GM18499 (cell line): ENCODE results near the gene NPNT.

ENCODE experiments used
- ATAC-seq: cut with Tn5 transposase; IDR thresholded peaks from one replicate; pipeline ENCODE4 v1.9.1; 2021; ENCODE audit warnings: moderate number of reproducible peaks; ENCODE audit not compliant: insufficient read depth, unreplicated experiment

NPNT gene

DNA sequence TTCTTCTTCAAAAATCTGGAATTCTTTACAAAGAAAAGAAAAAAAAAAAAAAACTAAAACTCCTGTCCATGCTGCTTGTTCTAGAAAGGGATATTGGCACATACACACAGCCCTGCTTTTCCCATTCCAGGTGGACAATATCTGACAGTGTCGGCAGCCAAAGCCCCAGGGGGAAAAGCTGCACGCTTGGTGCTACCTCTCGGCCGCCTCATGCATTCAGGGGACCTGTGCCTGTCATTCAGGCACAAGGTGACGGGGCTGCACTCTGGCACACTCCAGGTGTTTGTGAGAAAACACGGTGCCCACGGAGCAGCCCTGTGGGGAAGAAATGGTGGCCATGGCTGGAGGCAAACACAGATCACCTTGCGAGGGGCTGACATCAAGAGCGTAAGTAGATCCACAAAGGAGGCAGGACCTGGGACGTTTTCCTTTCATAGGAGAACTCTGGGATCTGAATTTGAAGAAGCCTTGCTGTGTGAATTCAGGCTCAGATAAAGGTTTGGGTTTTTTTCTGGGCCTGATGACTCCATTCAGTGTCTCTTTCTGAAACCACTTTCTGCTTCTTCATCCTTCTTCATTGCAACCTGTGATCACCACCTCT, 71.9 kb downstream of the NPNT start:
- no peak for ATAC-seq

DNA sequence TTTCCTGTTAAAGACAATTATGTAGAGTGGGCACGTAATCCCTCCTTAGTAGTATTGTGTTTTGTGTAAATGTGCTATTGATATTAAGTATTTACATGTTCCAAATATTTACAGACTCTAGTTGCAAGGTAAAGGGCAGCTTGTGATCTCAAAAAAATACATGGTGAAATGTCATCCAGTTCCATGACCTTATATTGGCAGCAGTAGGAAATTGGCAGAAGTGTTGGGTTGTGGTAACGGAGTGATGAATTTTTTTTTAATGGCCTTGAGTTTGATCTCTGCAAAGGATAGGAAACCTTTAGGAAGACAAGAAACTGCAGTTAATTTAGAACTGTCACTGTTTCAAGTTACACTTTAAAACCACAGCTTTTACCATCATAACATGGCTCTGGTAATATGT, 74.3 kb downstream of the NPNT start:
- ATAC-seq: no peak

DNA sequence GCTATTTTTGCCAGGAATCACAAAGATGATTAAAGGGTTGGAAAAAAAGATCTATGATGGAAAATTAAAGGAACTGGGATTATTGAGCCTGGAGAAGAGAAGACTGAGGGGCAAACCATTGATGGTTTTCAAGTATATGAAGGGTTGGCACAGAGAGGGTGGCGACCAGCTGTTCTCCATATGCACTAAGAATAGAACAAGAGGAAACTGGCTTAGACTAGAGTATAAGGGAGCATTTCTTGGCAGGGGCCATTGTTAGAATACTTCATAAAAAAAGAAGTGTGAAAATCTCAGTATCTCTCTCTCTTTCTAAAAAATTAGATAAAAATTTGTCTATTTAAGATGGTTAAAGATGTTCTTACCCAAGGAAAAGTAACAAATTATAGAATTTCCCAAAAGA, 75.1 kb downstream of the NPNT start:
- ATAC-seq: no peak

DNA sequence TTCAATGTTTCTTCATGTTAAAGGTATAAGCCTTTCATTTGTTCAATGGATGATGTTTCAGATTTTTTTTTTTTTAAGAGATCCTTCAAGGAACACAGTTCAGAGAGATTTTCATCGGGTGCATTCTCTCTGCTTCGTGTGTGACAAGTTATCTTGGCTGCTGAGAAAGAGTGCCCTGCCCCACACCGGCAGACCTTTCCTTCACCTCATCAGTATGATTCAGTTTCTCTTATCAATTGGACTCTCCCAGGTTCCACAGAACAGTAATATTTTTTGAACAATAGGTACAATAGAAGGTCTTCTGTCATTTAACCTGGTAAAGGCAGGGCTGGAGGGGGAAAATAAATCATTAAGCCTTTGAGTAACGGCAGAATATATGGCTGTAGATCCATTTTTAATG, 75.8 kb downstream of the NPNT start:
- no peak for ATAC-seq

DNA sequence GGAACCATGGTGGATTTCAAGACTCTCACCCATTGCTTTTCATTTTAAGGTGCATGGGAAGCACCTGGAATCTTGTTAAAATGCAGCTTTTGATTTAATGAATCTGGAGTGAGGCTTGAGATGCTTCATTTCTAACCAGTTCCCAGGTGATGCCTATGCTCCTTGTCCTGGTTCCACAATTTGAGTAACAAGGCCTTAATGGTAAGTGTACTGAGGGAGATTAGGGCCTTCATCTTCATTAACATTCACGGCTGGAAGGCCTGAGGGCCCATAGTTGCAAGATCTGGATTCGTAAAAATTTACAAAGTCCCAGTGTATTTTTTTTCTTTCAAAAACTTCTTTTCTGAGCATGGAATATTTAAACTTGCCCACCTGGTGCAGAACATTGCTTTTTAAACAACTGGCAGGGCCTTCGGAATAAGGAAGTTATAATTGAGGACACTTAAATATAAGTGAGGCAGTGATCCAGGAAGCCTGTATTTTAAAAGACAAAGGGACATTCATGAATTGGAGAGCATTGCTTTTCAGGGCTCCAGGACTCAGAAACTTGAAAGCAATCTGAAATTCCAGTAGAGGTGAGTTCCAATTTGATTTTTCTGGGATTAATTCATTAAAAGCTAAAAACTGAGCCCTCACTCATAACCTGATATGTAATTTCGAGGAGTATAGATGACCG, 77.8 kb downstream of the NPNT start:
- no peak for ATAC-seq

DNA sequence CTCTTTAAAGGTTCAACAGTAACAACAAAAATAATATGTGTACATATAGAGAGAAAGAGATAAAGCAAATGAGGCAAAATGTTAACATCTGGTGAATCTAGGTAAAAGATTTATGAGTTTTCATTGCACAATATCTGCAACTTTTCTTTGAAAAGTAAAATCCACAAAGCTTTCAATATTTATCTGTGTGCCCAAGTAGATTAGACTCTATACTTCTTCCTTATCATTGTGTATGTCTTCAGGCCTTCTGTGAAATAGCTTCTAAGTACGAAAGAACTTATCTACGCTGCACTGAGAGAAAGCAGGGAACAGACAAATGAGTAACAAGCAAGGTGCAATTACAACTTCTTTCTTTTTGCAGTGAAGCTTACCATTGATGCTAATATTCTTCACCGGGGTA, 81.6 kb downstream of the NPNT start:
- ATAC-seq: no peak

DNA sequence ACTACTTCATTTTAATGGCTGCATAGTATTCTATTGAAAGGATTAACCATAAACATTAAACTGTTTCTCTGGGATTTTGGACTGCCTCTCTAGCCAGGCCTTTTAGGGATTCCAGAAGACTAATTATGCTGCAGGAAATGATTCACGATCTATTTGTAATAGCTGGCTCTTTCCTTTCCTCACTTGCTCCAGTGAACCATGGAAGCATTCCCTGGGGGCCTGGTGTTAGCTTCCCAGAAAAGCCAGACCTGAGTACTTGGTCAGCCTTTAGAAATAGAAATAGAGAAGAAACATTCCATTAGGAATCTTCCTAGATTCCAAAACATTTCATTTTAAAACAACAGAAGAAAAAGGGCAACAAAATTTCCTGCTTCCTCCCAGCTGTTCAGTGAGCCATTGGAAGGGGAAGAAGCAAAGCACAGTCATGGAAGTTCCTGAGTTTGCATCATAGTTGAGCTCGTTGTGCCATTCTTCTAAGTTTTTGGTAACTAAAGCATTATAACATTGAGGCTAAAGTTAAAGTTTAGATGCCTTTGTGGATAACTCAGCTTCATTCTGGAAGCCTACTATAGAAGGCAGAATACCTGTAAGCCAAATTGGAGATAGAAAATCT, 83.5 kb downstream of the NPNT start:
- ATAC-seq: no peak

DNA sequence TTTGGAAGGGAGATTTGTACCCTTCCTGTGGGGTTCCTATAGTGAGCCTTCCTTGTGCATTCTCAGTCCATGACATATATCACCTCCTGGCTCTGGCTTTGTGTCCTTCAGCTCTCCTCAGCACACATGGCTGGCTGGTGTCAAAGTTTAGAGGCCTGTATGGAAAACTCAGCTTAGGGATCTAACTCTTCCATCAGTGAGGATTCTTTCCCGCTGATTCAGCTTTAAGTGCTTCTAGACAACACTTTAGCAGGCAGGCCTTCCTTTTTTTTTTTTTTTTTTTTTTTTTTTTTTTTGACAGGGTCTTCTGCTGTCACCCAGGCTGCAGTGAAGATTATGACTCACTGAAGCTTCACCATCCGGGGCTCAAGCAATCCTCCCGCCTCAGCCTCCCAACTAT, 84.2 kb downstream of the NPNT start:
- ATAC-seq: no peak

DNA sequence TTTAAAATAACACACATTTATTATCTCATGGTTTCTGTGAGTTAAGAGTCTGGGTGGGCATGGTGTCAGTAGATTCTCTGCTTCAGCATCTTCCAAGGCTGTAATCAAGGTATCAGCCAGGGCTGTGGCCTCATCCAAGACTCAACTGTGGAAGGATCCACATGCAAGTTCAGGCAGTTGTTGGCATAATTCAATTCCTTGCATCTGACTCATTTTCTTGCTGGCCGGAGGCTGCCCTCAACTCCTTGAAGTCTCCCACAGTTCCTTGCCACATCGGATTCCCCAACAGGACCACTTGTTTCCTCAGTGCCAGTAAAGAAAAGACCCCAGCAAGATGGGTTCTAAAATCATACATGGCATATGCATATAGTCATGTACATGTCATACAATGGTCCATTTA, 93.4 kb downstream of the NPNT start:
- ATAC-seq: no peak

DNA sequence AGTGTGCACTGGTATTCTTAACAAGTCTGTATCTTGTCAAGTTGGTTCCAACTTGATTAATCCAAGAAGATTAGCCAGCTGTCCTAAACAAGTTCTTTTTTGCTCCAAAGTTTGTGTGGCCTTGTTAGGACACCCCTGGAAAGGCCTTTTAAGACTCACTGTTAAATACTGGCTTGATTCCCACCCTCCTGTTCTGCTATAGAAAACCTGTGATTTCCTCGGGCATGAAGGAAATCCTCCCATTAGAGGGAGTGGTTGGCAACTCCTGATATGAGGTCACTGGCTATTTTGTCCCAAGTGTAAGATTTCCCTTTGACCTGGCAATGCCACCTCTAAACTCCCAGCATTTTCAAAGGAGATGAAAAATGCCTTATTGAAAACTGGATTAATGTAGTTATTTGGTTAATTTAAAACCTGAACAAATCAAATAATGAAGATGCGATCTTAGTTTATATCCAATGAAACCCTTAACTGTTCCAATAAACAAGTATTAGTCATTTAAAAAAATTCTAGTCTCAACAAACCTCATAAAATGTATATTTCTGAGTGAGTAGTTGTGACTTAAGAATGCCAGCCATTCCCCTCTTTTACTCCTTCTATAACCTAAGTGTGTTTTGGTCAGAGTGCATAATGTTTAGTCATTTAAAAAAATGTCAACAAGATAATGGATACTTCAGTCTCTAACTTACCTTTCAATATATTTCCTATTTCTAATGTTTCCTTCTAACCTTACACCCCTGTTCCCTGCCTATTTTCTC, 94.4 kb downstream of the NPNT start:
- no peak for ATAC-seq

DNA sequence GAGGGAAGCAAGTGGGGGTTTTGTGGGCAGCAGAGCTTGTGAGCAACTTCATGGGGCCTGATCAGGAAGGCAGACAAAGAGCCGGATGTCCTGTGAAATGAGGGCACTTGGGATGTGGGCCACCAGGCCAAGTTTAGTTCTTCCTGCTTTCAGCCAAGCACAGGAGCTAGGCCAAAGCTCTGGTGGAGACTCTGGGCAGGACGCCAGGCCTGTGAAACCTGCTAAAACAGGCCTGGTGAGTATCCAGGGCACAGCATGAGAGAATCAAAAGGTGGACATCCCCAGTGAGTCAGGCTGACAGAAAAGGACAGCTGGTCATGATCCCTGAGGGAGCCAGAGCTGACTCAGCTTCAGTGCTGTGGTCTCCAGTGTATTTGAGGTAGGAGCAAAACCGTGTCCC, 95.7 kb downstream of the NPNT start:
- ATAC-seq: no peak

DNA sequence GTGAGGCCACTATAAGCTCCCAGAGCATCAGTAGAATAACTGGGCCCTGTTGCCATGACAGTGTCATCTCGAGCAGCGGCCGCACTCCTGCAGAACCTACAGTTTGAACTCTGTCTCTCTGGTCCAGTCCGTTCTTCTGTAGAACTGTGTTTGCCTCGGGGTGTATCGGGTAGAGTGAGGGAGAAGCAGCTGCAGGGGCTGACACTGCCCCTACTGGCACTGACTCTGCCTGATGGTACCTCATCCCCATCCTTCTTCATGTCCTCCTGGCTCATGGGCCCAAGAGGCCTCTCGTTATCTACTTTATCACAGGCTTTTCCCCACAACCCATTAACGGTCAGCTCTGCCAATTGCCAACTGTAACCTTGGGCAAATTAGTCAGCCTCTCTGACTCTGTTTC, 96.5 kb downstream of the NPNT start:
- no peak for ATAC-seq

DNA sequence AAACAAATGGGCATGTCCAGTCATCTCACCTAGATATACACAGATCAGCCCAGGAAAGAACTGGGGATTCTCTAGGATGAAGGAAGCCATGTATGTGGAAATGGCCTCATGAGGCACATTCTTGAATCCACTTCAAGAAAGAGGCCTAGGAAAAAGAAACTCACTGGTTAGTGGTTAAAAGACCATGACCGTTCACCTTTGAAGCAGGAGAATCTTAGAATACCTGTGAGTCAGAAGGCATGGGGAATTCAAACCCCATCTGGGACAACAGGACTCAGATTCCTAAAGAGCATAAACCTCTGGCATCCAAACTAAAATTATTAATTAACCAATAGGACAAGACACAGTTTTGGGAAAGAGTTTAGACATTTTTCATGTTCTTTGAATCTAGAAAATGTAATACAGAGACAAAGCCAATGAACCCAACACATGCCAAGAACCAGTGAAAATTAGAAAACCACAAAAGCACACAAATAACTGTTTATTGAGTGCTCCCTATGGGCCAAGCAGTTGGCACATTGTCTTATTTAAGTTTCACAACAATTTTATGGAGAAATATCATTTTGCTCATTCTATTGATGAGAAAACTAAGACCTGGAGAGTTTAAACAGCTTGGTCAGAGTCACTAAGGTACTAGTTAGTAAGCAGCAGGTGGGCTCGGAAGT, 97.5 kb downstream of the NPNT start:
- ATAC-seq: no peak

DNA sequence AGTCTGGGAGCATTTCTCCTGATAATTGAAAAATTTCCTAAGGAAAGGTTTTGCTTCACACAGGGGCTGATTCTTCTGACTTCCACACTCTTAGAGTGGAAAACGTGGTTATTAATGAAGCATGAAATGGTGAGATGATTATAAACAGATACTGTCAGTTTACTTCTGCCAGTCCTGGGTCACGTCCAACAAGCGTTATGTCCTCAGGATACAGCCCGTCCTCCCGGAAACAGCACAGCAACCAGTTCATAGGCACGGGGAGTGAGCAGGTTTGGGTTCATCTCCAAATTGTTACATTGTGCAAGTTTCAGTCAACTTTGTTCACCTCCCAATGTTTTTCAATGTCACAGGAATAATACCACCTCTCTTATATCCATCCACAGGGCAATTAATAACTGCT, 98.8 kb downstream of the NPNT start:
- no peak for ATAC-seq

DNA sequence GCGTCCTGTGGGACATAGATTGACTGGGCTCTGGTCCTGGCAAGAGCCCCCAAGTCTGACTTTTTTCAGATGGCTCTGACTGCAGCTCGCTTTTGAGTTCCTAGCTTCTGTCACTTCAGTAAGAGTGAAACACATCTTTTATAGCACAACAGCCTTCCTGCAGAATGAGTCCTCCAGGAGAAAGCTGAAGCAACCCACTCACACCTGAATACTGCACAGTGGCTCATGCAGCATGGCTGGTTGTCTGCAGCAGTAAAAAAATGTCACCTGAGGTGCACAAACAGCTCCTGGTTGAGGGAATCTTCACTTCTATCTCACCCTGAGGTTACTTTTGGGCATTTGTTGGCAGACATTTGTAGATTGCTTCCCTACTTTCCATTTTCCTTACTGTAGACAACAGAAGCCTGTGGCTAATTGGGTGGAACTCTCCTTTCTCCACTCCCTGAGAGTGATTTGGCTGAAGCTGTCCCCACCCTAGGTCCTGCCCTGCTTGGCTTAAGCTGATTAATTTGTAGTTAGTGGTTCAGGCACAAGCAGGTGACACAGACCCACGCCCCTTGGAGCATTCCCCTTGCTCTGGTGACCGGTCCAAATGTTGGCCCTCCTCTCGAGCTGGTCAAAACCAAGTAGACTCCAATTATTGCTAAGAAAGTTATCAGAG, 99.7 kb downstream of the NPNT start:
- ATAC-seq: no peak

DNA sequence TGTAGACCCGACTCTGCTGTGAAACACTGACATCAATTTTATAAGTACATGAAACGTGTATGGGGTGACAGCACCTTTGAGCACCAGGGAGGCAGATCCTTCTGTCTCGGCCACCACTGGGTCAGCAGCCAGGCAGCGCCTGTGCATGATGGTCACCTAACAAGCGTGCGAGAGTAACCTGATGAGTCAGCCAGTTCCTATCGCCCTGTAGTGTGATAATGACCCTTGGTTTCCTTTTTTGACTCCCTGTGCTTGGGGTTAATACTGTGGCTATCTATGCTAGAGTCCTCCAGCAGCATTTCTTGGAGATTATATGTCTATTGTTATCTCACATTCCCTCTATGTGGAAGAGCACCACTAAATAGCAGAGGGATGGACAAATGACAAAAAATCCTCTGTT, 101.6 kb downstream of the NPNT start:
- no peak for ATAC-seq

DNA sequence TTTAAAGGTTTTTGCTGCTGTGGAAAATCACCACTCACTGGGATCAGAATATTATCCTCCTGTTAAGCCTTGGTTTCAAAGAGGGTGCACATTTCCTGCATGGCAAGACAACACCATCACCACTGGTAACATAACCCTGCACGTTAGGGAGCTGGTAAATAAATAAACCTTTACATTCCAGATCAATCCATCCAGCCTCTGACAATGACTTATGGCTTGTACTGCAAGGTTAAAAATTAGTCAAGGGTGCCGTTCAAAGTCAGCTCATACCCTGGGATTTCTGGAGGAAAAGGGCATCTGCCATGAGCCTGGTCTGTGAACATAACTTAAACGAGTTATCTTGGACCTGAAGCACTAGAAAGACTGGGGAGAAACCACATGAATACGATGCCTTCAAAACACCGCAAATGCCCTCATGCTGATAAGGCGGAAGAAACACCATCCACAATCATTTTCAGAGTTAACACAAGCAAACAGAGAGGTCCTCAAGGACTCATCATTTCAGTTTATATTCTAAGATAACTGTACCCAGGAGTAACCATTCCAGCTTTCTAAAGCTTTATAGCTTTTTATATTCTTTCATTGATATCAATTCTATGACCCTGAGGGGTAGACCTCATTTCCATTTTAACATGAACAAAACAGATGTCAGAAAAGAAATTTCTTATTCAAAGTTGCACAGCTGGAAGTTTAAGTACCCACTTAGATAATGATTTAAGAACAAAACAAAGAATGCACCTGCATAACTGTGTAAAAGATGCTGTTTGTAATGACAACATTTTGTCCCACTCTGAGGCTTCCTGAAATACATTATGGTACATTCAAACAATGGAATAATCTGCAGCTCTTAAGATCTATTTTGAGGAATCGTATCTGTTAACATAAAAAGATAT, 103.1 kb downstream of the NPNT start:
- no peak for ATAC-seq

DNA sequence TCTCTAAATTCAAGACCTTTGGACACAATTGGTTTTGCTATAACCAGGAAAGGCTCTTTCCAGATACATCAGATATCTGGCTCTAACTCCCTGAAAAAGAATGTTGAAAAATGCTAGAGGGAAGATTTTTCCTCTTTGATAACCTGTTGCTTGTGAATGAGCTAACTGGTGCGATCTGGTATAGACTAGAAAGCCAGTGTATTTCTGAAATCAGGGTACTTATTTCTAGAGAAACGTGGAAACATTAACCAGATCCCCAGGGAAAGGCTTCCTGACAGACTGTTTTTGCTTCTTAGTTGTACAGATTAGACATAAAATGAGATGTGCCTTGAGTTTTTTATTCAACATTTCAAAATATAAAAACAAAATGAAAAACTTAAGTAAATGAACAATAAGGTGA, 107.7 kb downstream of the NPNT start:
- ATAC-seq: no peak

DNA sequence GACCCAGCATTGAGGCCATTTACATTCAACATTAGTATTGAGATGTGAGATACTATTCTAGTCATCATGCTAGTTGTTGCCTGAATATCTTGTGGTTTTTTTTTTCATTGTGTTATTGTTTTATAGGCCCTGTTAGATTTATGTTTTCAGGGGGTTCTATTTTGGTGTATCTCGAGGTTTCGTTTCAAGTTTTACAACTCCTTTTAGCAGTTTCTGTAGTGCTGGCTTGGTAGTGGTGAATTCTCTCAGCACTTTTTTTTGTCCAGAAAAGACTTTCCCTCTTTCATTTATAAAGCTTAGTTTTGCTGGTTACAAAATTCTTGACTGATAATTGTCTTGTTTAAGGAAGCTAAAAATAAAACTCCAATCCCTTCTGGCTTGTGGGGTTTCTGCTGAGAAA, 115.5 kb downstream of the NPNT start:
- ATAC-seq: no peak
